SIG-M5 treated with dmso at 0.1 percent for 504 hours (cell line): Measurements from ENCODE around the gene FNDC3B.

ENCODE experiments used
- DNase-seq: peaks from one replicate; lab custom pipeline; 2025; ENCODE audit not compliant: unreplicated experiment; lab: John Stamatoyannopoulos, UW

FNDC3B gene

DNA sequence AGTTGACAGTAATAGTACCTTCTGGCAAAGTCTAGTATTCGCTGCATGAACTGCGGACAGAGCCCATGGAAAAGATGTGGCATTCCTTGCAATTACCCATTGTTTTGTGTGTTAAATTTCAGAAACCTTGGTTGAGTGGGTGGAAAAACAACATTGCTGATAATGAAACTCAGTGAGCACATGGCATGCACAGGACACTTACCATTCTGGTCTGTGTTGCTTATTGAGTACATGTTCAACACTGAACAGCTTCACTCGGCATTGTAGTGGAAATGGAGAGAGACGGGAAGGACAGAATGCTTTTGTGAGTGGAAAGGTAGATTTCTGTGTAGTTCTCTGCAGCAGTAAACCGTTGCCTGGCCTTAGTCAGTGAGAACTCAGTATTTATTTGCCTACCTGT is 165.3 kb downstream of the FNDC3B start:
- no peak for DNase-seq

DNA sequence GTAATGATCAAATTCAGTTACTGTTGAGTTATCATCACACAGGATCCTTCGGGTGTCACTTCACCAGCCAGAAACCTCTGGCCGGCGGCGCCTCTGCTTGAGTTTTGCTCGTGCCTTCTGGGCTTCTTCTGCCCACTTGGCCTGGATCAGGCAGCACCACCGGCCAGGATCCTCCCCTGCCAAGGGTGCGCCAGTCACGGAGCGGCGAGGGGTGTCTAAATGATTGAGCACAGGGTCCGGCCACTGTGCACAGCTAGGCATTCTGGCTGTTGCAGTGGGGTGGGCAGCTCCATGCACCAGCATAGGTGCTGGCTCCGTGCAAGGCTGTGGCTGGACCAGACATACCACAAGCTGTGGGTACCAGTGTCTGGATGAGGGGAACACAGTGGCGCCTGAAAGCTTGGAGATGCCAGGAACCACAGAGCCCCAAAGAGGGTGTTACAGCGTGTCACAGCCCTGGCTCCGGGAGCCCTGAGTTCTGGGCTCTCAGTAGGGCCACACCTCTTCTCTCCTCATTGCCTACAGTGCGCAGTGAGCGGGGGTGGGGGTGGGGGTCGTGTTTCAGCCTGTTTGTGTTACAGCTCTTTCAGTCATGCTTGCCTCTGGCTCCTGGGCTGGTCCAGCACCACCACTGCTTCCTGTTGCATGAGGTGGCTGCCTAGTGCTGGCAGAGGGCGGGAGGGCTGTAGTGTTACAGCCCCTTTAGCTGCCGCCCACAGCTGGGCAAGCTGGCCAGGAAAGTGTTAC is 169.4 kb downstream of the FNDC3B start:
- DNase-seq, result no peak

DNA sequence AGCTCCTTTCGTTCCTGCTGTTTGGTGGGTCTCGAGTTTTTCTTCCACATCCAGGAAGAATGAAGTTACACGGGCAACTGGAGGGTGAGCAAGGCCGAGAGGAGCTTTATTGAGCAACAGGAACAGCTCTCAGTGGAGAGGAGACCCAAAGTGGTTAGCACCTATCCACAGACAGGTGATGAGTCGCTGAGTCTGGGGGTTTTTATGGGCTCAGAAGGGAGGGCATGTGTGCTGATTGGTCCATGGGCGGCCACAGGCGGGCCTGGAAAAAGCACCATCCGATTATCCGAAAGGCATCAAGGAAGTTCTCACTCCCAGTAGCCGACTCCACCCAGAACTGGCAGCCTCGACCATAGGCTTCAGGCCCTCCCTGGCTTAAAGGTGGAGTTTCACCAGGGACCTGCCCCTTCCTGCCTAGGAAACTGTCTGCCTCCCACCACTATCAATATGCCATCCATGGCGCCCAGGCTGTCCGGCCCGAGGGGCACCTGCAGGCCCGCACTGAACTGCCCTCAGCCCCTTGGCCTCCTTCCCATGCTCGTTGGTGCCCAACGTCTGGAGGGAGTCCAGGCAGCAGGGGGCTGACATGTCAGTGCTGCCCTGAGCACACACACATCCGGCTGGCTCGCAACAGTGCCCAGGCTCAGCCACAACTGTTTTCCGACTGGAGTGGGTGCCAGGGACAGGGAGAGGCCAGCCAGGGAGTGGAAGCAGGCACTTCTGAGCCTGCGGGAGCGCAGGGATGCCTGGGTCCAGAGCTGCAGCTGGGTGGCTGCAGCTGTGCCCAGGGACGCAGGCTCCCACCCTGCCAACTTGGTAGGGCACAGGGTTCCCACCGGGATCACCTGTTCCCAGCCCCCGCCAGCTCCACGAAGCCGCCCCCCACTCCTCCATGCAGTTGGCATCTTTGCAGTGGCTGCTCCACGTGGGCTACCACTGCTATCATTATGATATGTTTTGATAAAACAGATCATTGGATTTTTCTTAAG is 170.2 kb downstream of the FNDC3B start:
- no peak for DNase-seq

DNA sequence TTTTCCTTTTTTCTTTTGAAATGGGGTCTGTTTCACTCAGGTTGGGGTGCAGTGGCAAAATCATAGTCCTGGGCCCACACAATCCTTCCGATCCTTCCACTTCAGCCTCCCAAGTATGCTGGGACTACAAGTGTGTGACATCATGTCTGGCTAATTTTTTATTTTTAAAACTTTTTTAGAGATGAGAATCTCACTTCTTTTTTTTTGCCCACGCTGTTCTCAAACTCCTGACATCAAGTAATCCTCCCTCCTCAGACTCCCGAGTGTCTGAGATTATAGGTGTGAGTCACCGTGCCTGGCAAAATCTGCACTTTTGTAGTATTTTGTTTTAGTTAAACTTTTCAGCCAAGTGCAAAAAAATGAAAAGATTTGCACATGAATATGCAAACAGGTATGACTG is 171.0 kb downstream of the FNDC3B start:
- no peak for DNase-seq

DNA sequence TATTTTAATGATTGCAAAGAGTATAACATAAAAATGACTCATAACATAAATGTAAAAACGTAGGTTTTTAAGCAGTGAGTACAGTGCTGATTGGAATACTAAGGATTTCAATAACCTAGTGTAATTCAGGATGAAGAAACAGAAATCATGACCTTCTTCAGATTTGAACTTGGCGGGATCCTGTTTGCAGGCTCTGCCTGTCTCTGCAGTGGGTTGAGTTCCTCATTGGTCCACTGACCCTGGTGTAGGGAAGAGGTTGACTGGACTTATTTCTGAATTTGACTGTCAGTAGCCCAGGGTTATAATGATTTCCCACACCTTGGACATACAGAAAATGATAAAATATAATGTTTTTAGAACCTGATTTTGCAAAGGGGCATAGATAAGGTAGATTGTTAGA is 171.7 kb downstream of the FNDC3B start:
- DNase-seq, result no peak

DNA sequence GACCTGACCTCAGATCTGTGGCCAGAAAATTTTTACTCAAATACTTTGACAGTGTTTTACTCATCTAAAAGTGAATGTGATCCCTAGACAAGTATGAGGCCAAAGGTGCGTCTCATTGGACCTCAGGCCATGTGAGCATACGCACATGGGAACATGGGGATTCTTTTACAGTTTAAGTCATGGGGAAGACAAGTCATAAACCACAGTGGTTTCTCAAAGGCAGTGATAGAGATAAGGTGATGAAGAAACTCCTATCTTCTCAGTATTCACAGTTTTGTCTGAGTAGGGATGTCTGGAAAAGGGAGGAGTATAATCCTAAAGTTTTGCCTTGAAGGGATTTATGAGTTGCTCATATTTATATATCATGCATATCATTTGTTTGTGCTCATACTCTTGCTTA is 173.8 kb downstream of the FNDC3B start:
- no peak for DNase-seq

DNA sequence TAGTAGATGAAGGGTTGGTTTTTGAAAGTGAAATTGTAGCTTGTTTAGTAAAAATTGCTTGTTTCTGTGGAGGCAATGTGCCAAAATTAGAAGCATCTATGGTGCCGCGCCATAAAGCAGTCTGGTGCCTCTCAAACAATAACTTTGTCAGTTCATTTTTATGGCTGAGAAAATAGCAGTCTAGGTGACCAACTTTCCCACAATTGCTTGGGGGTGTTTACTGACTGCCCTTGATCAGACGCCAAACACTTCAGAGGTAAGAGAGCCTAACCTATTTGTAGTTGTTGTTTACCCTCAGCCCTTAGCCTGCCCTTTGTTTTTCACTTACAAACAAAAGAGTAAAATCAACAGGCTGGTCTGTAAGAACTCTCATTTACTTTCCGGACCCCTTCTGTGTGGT is 174.5 kb downstream of the FNDC3B start:
- no peak for DNase-seq

- DNase-seq, result no peak
These were observed 176.9 kb downstream of the FNDC3B start for GRCh38 chr3:172216267-172216666.

DNA sequence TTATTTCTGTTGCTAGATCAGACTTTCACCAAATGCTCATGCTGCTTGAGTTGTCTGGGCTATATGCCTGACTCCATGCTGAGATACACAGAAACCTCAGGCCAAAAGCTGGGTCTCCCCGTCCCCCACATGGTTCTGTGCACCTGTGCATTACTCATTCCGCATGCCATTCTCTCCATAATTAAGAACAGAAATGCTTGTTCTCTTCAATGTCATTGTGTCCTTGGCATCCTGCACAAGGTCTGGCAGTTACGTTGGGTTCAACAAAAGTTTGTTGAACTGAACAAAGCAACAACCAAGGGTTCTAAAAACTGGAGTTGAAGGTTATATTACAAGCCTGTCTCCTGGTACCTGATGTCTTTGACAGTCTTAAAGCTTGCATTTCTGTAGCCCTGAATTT is 177.5 kb downstream of the FNDC3B start:
- no peak for DNase-seq

- DNase-seq, result no peak
These were observed 178.5 kb downstream of the FNDC3B start for GRCh38 chr3:172217877-172218276.

DNA sequence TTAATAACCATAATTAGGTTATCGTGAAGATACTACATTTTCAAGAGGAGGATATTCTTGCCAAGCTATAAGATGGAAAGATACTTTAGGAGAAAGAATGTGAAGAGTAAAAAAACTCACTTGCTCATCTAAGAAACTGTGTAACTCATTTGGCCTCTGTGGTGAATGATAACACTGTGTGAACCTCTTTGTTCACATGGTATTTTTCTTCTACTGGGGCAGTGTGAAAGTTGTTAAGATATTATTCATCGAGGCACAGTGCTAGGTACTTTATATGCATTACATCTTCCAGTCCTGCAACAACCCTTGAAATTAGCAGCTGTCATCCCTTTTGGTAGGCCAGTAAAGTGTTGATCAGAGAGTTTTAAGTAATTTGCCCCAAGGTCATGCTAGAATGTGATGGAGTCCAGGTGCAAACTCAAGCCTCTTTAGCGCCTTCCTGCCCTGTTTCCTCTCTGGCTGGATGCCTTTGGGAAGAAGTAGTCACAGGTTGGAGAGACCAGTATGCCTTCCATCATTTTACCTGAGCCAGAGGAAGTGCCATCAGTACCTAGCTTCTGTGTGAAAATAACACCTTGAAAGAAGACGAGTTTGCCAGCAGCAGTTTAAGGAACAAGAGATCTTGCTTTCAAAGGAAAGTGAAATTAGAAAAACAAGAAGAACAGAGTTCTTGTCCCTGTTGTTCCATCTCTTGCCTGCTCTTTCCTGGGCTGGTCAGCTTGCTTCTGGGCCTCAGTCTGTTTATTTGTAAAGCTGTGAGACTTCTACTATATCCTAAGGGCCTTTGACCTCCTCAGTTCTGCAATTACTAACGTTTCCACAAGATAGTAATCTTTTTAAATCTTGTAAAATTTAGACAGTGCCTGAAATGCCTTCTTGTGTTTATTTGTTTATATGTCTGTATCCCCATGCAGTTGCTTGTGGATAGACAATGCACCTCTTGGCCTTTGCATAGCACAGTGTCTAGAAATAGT is 179.3 kb downstream of the FNDC3B start:
- peak; percentile 14 for DNase-seq

GRCh38 chr3:172219750-172220149 is 180.4 kb downstream of the FNDC3B start:
- no peak for DNase-seq

DNA sequence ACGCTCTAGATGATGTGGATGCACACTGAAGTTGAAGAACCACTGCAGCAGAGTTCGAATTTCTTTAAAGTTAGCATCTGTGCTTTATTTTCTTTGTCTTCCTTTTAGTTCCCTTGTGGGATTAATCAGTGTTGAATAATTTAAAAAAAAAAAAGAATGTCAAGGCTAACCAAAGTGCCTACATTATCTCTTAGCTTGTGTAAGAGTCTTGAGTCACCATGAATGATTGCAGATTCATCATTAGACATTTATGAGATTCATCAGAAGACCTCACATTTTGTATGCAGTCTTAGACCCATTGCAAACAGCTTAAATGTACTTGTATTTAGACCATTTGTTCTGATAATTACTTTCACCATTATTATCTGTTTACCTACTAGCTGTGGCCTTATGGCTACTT is 182.2 kb downstream of the FNDC3B start:
- DNase-seq, result no peak

GRCh38 chr3:172222478-172223071 is 183.2 kb downstream of the FNDC3B start:
- no peak for DNase-seq

- no peak for DNase-seq
These were observed 184.5 kb downstream of the FNDC3B start for GRCh38 chr3:172223870-172224269.

DNA sequence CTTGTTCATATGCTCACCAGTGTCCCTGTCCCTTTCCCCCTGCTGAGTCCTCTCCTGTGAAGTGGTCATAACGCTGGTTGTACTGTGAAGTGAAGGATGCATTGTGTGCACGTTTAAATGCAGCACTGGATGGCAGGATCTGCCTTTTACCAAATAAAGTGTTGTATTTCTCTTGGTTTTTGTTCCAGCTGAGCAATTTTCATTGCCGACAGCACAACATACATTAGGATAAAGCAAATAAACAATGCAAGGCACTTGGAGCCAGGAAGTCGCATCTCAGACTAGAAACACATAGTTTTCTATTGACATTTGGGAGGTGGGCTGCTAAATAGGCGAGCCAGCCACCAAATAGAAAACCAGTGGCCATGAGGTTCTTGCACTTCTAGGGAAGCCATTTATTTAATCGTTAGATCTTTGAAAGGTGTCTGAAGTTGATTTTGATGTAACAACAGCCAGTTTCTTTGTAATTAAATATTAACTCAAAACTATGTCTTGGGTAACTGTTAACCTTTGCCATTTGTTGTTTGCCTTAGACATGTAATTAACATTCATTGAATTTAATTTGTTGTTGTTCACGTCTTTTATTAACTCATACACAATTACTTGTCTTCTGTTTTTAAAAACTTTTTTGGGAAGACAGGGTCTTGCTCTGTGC is 185.3 kb downstream of the FNDC3B start:
- DNase-seq, result no peak

- DNase-seq, result no peak
These were observed 185.9 kb downstream of the FNDC3B start for GRCh38 chr3:172225215-172225707.

GRCh38 chr3:172226831-172227230 is 187.5 kb downstream of the FNDC3B start:
- DNase-seq, result no peak

DNA sequence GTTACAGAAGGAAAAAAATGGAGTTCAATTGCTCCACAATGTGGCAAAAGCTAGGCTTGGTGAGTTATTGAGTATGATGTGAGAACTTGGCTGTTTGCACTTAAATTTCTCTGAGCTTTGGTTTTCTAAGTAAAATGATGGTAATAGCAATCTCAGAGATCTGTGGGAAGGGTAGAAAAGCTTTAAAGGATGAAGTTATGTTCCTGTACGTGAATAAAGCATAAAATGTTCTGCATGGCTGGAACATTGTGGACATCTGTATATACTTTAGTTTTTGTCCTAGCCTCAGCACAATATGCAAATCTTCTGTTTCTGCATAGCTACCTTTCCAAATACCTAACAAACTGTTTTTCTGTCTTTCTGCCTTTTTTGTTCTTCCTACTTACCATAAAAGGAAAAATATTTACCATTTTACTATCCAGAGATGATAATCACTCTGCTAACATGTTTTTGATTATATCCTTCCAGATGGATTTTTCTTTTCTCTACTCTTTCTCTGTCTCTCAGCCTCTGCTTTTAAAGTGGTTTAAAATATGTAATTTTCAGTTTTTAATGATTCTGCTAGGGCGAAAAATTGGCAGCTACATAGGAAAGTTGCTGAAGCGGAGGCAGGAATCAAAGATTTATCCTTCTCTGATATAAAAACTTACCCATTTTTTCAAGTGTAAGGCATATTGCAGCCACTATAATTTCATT is 188.1 kb downstream of the FNDC3B start:
- no peak for DNase-seq
